Suppressor macrophage treated with lipopolysaccharide for 1 hour (primary cell): ENCODE measurements around the gene CASP7.
A peak's percentile ranks its signal among the peaks of the same experiment; 100 is the strongest.
"Not testable (repeated sequence)": the region's sequence is repeated elsewhere in the genome, so short reads cannot be mapped to it uniquely, and the experiment has no call there.

Experiments used
- DNase-seq, 3 donors: peaks; one replicate each; pipeline ENCODE4 v3.0.0-alpha.2; 2020 to 2022

CASP7 gene

GRCh38 chr10:113754768-113755167, 75.1 kb downstream of the CASP7 start:
- peak in 1 of 3 donors; percentile 5 for DNase-seq

GRCh38 chr10:113756940-113757543, 77.3 kb downstream of the CASP7 start:
- no peak for DNase-seq

- no peak for DNase-seq
Observed at GRCh38 chr10:113762083-113762482, 82.4 kb downstream of the CASP7 start.

GRCh38 chr10:113764582-113764981, 84.9 kb downstream of the CASP7 start:
- no peak for DNase-seq

GRCh38 chr10:113765910-113766309, 86.2 kb downstream of the CASP7 start:
- no peak for DNase-seq

GRCh38 chr10:113767222-113767621, 87.5 kb downstream of the CASP7 start:
- no peak for DNase-seq

- no peak for DNase-seq
Observed at GRCh38 chr10:113770346-113770745, 90.6 kb downstream of the CASP7 start.

GRCh38 chr10:113771131-113771530, 91.4 kb downstream of the CASP7 start:
- DNase-seq = not testable (repeated sequence)

- no peak for DNase-seq
Observed at GRCh38 chr10:113775686-113776294, 96.1 kb downstream of the CASP7 start.

- no peak for DNase-seq
Observed at GRCh38 chr10:113776553-113776952, 96.8 kb downstream of the CASP7 start.
